ENCODE results near the gene KLHL40.

DNA sequence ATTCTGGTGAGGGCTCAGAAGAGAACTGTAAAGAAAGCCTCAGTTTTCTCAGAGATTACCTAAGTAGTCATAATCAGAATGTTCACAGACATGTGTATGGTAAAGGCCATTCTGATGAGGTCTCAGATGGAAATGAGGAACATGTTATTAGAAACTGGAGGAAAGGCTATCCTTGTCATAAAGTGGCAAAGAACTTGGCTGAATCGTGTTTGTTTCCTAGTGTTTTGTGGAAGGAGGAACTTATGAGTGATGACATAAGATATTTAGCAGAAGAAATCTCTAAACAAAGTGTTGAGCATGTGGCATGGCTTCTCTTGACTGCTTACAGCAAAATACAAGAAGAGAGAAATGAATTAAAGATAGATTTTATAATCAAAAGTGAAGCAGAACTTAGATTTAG lies 12.8 kb upstream of the KLHL40 start:
- no peak for TF ChIP-seq CTCF (IDR thresholded peaks at IDR 0.05)
- TF ChIP-seq BCL3 (IDR thresholded peaks at IDR 0.05) = no peak
- TF ChIP-seq SREBF2 (IDR thresholded peaks at IDR 0.05) = no peak
- TF ChIP-seq, protein P1, sequence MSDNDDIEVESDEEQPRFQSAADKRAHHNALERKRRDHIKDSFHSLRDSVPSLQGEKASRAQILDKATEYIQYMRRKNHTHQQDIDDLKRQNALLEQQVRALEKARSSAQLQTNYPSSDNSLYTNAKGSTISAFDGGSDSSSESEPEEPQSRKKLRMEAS (IDR thresholded peaks at IDR 0.05) = no peak
- TF ChIP-seq HDAC2 (IDR thresholded peaks at IDR 0.05) = no peak
- TF ChIP-seq, protein P2, sequence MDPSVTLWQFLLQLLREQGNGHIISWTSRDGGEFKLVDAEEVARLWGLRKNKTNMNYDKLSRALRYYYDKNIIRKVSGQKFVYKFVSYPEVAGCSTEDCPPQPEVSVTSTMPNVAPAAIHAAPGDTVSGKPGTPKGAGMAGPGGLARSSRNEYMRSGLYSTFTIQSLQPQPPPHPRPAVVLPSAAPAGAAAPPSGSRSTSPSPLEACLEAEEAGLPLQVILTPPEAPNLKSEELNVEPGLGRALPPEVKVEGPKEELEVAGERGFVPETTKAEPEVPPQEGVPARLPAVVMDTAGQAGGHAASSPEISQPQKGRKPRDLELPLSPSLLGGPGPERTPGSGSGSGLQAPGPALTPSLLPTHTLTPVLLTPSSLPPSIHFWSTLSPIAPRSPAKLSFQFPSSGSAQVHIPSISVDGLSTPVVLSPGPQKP (IDR thresholded peaks at IDR 0.05; ENCODE audit: low read depth, low read length) = no peak
- TF ChIP-seq, protein P3, sequence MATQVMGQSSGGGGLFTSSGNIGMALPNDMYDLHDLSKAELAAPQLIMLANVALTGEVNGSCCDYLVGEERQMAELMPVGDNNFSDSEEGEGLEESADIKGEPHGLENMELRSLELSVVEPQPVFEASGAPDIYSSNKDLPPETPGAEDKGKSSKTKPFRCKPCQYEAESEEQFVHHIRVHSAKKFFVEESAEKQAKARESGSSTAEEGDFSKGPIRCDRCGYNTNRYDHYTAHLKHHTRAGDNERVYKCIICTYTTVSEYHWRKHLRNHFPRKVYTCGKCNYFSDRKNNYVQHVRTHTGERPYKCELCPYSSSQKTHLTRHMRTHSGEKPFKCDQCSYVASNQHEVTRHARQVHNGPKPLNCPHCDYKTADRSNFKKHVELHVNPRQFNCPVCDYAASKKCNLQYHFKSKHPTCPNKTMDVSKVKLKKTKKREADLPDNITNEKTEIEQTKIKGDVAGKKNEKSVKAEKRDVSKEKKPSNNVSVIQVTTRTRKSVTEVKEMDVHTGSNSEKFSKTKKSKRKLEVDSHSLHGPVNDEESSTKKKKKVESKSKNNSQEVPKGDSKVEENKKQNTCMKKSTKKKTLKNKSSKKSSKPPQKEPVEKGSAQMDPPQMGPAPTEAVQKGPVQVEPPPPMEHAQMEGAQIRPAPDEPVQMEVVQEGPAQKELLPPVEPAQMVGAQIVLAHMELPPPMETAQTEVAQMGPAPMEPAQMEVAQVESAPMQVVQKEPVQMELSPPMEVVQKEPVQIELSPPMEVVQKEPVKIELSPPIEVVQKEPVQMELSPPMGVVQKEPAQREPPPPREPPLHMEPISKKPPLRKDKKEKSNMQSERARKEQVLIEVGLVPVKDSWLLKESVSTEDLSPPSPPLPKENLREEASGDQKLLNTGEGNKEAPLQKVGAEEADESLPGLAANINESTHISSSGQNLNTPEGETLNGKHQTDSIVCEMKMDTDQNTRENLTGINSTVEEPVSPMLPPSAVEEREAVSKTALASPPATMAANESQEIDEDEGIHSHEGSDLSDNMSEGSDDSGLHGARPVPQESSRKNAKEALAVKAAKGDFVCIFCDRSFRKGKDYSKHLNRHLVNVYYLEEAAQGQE (IDR thresholded peaks at IDR 0.05) = no peak
- no peak for TF ChIP-seq RAD21 (conservative IDR thresholded peaks at IDR 0.05 in 1 of 2, IDR thresholded peaks at IDR 0.05 in 1 of 2)
- no peak for TF ChIP-seq CHD2 (IDR thresholded peaks at IDR 0.05; ENCODE audit: low read length, partially characterized antibody)
- no peak for TF ChIP-seq POLR2A (IDR thresholded peaks at IDR 0.05; ENCODE audit: low read length)
- TF ChIP-seq CEBPB (IDR thresholded peaks at IDR 0.05) = no peak
- TF ChIP-seq BHLHE40 (IDR thresholded peaks at IDR 0.05; ENCODE audit: low read depth, low read length) = no peak

All from A549 (cell line).